Upper lobe of right lung (tissue), 1 donor: Measurements from ENCODE around the gene ACP4. TPM values are rescaled to one million over a fixed set of nuclear protein-coding genes. Genes with fewer than 3 reads are reported as not detected.

ENCODE experiments used
- ATAC-seq: fragments of 200-7000 bp; cut with Tn5 transposase; one replicate; pipeline ENCODE4 v1.9.1; 2020; ENCODE audit warnings: mild to moderate bottlenecking, moderate library complexity
- DNase-seq: peaks from one replicate; pipeline ENCODE4 v3.0.0-alpha.2; 2020
- H3K27ac ChIP-seq: fragments of 200-600 bp; one replicate; pipeline ENCODE4 v1.8.0; 2022
- H3K27me3 ChIP-seq: fragments of 200-600 bp; one replicate; pipeline ENCODE4 v1.8.0; 2022; ENCODE audit warnings: mild to moderate bottlenecking
- H3K36me3 ChIP-seq: fragments of 200-600 bp; one replicate; pipeline ENCODE4 v1.8.0; 2022
- H3K4me1 ChIP-seq: fragments of 200-600 bp; one replicate; pipeline ENCODE4 v1.8.0; 2022
- H3K4me3 ChIP-seq: fragments of 200-600 bp; one replicate; pipeline ENCODE4 v1.8.0; 2022; ENCODE audit warnings: mild to moderate bottlenecking
- H3K9me3 ChIP-seq: fragments of 200-600 bp; one replicate; pipeline ENCODE4 v1.8.0; 2022
- CTCF ChIP-seq: fragments of 200-600 bp; IDR thresholded peaks from one replicate; pipeline ENCODE4 v1.8.0; 2022; ENCODE audit warnings: antibody characterized with exemption
- intact Hi-C: fragments of 100-400 bp; cut with DNase I; formaldehyde crosslinking; loops from one replicate; pipeline ENCODE4 v1.11.0; 2022
- total RNA-seq: library from RNA; stranded (reverse); fragmentation: NEBNext Ultra II Directional; extraction: Animal tissue kit (Norgen Biotek cat#: 25700); gene quantifications from one replicate; pipeline ENCODE4 v1.2.1, GENCODE V29; 2021
- donor health status: DM: no; HTN: yes; CAD: no; lungs with severe emphysema.

The ACP4 gene
- total RNA-seq, 1 donor from 2014 or later: not detected

GRCh38 chr19:50795664-50796073, 5.5 kb downstream of the ACP4 start:
- Histone ChIP-seq H3K27ac (no peak overlapping the region), H3K27me3 (no peaks in the 10 kb centered on the region), H3K4me3 (no peak overlapping the region), H3K36me3 (peaks cover 22% of the 10 kb centered on the region), H3K4me1 (no peaks in the 10 kb centered on the region), H3K9me3 (no peaks in the 10 kb centered on the region)
- intact Hi-C loops: no loop called here
- no peak for DNase-seq
- no peak for ATAC-seq
- TF ChIP-seq CTCF: no peak

GRCh38 chr19:50796128-50796633, 6.0 kb downstream of the ACP4 start:
- ATAC-seq (no peak), DNase-seq (no peak)
- H3K4me1 ChIP-seq: no peaks in the 10 kb centered on the region
- H3K27me3 ChIP-seq: no peaks in the 10 kb centered on the region
- intact Hi-C loops: no loop called here
- peaks cover 27% of the 10 kb centered on the region for H3K36me3 ChIP-seq
- no peak for TF ChIP-seq CTCF
- H3K4me3 ChIP-seq: no peak overlapping the region
- no peaks in the 10 kb centered on the region for H3K9me3 ChIP-seq
- no peak overlapping the region for H3K27ac ChIP-seq

- Histone ChIP-seq H3K36me3 (peaks cover 31% of the 10 kb centered on the region), H3K27ac (no peak overlapping the region), H3K27me3 (no peaks in the 10 kb centered on the region), H3K4me3 (no peak overlapping the region), H3K4me1 (no peaks in the 10 kb centered on the region), H3K9me3 (no peaks in the 10 kb centered on the region)
- DNase-seq (no peak), ATAC-seq (no peak)
- no peak for TF ChIP-seq CTCF
- intact Hi-C loops: no loop called here
Measured at GRCh38 chr19:50796634-50797428, 6.6 kb downstream of the ACP4 start.

GRCh38 chr19:50797429-50797780, 7.2 kb downstream of the ACP4 start:
- TF ChIP-seq CTCF: no peak
- H3K4me3 ChIP-seq: no peak overlapping the region
- H3K9me3 ChIP-seq: no peaks in the 10 kb centered on the region
- H3K36me3 ChIP-seq: peaks cover 31% of the 10 kb centered on the region
- intact Hi-C loops: no loop called here
- no peaks in the 10 kb centered on the region for H3K4me1 ChIP-seq
- no peak overlapping the region for H3K27ac ChIP-seq
- ATAC-seq (no peak), DNase-seq (no peak)
- H3K27me3 ChIP-seq: no peaks in the 10 kb centered on the region

- H3K36me3 ChIP-seq: peaks cover 31% of the 10 kb centered on the region
- DNase-seq (no peak), ATAC-seq (peak; percentile 3)
- H3K4me3 ChIP-seq: no peak overlapping the region
- intact Hi-C loops: no loop called here
- peaks cover 5% of the 10 kb centered on the region for H3K4me1 ChIP-seq
- no peaks in the 10 kb centered on the region for H3K9me3 ChIP-seq
- H3K27me3 ChIP-seq: no peaks in the 10 kb centered on the region
- no peak for TF ChIP-seq CTCF
- no peak overlapping the region for H3K27ac ChIP-seq
Measured at GRCh38 chr19:50797781-50798658, 7.8 kb downstream of the ACP4 start.
